Endothelial cell of umbilical vein (primary cell): ENCODE measurements around the gene STH. TPM values are rescaled to one million over a fixed set of nuclear protein-coding genes. Genes with fewer than 3 reads are reported as not detected.

Experiments
- BruUV-seq: library from RNA; stranded (reverse); fragments of 400-500 nt; replicated peaks from 2 replicates; lab custom pipeline; 2021; lab: Mats Ljungman, UMichigan
- CTCF ChIA-PET: fragments of 300-600, 350-600 bp; sonication (Branson Sonifier 250); formaldehyde crosslinking; loops from one replicate; lab custom pipeline; 2021; ENCODE audit warnings: antibody characterized with exemption, inconsistent platforms; lab: Charles Lee
- POLR2A ChIA-PET: fragments of 300-600, 350-600 bp; sonication (Branson Sonifier 250); formaldehyde crosslinking; loops from one replicate; lab custom pipeline; 2021; ENCODE audit warnings: antibody characterized with exemption, inconsistent platforms; lab: Charles Lee
- DNase-seq: peaks from one replicate; pipeline ENCODE4 v3.0.0-alpha.2; 2011; ENCODE audit warnings: low read depth, low spot score
- FAIRE-seq: peaks from 2 replicates; lab custom pipeline; 2011; peaks lifted over from hg19 to GRCh38; lab: Jason Lieb, UNC
- H2AFZ ChIP-seq: 2 replicates; pipeline ENCODE4 v1.6.0; 2012; ENCODE audit warnings: low read depth, low read length, control low read depth, inconsistent platforms
- H3K27ac ChIP-seq: 2 replicates; pipeline ENCODE4 v1.5.1; 2011; ENCODE audit warnings: low read depth, mild to moderate bottlenecking, control low read depth, low read length, moderate library complexity; ENCODE audit not compliant: insufficient read depth
- H3K27me3 ChIP-seq, 2 experiments: 2 replicates each; pipeline versions ENCODE4 v1.6.0 to v1.6.1; 2011; ENCODE audit warnings: low read length in 2 of 2, mixed read lengths in 1 of 2; ENCODE audit not compliant: control insufficient read depth in 2 of 2, insufficient read depth in 2 of 2
- H3K36me3 ChIP-seq, 2 experiments: 2 replicates in 1 of 2; 3 replicates in 1 of 2; pipeline ENCODE4 v1.5.1; 2011; ENCODE audit warnings: low read length in 2 of 2, mild to moderate bottlenecking in 1 of 2, moderate library complexity in 1 of 2; ENCODE audit not compliant: control insufficient read depth in 2 of 2, insufficient read depth in 2 of 2; ENCODE audit errors: extremely low read depth in 1 of 2
- H3K4me1 ChIP-seq: 3 replicates; pipeline ENCODE4 v1.5.1; 2011; ENCODE audit warnings: mild to moderate bottlenecking, low read length; ENCODE audit not compliant: control insufficient read depth, insufficient read depth; ENCODE audit errors: extremely low read depth
- H3K4me2 ChIP-seq: 2 replicates; pipeline ENCODE4 v1.6.1; 2011; ENCODE audit warnings: low read length, control low read depth, mixed read lengths; ENCODE audit not compliant: insufficient read depth
- H3K4me3 ChIP-seq, 3 experiments: fragments of 200-600 bp in 1 of 3; sonication (generic), shearing (Covaris generic) in 1 of 3; replicated peaks in 1 of 3; 2 replicates each; pipeline ENCODE4 v1.5.1; 2011 to 2016; ENCODE audit warnings: control low read depth in 3 of 3, low read length in 3 of 3, mild to moderate bottlenecking in 2 of 3, inconsistent platforms in 1 of 3, low read depth in 1 of 3, moderate library complexity in 1 of 3; ENCODE audit not compliant: insufficient read depth in 1 of 3
- H3K79me2 ChIP-seq: 2 replicates; pipeline ENCODE4 v1.6.0; 2012; ENCODE audit warnings: low read length, inconsistent platforms; ENCODE audit not compliant: control insufficient read depth, insufficient read depth
- H3K9ac ChIP-seq: replicated peaks from 2 replicates; pipeline ENCODE3; 2011; ENCODE audit warnings: low read length, control low read depth; ENCODE audit not compliant: insufficient read depth; ENCODE audit errors: extremely low read depth
- H3K9me1 ChIP-seq: replicated peaks from 3 replicates; pipeline ENCODE4 v1.6.0; 2011; ENCODE audit warnings: mild to moderate bottlenecking, low read length; ENCODE audit not compliant: control insufficient read depth, insufficient read depth; ENCODE audit errors: extremely low read depth
- H3K9me3 ChIP-seq: replicated peaks from 2 replicates; pipeline ENCODE4 v1.5.1; 2012; ENCODE audit warnings: low read length, inconsistent platforms; ENCODE audit not compliant: control insufficient read depth, insufficient read depth
- H4K20me1 ChIP-seq: replicated peaks from 2 replicates; pipeline ENCODE3; 2011; ENCODE audit warnings: mild to moderate bottlenecking, low read length; ENCODE audit not compliant: control insufficient read depth, insufficient read depth; ENCODE audit errors: extremely low read depth
- EZH2 ChIP-seq: IDR thresholded peaks from 2 replicates; pipeline ENCODE4 v1.6.1; 2012; ENCODE audit warnings: borderline replicate concordance, low read depth, mild to moderate bottlenecking, moderate library complexity, low read length, inconsistent platforms; ENCODE audit not compliant: severe bottlenecking
- FOS ChIP-seq: IDR thresholded peaks from 2 replicates; pipeline ENCODE4 v1.6.1; 2011; ENCODE audit warnings: mild to moderate bottlenecking, low read length, moderate library complexity, borderline replicate concordance; ENCODE audit not compliant: insufficient read depth
- GATA2 ChIP-seq: IDR thresholded peaks from 2 replicates; pipeline ENCODE4 v1.7.0; 2011; ENCODE audit warnings: low read depth, mild to moderate bottlenecking, moderate library complexity, mixed read lengths, low read length; ENCODE audit not compliant: insufficient read length, insufficient read depth
- JUN ChIP-seq: IDR thresholded peaks from 2 replicates; pipeline ENCODE4 v1.6.1; 2011; ENCODE audit warnings: borderline replicate concordance, low read depth; ENCODE audit not compliant: insufficient read length, insufficient read depth
- MAX ChIP-seq: IDR thresholded peaks from 2 replicates; pipeline ENCODE4 v1.6.1; 2011; ENCODE audit not compliant: insufficient read depth, insufficient read length
- MYC ChIP-seq: IDR thresholded peaks from one replicate; pipeline ENCODE4 v1.6.1; 2011; ENCODE audit warnings: mild to moderate bottlenecking, low read depth, low read length
- POLR2A ChIP-seq: IDR thresholded peaks from 2 replicates; pipeline ENCODE4 v1.6.1; 2012; ENCODE audit warnings: low read depth, mild to moderate bottlenecking, control low read depth, low read length
- POLR2AphosphoS5 ChIP-seq: IDR thresholded peaks from 2 replicates; pipeline ENCODE4 v1.6.1; 2012; ENCODE audit warnings: low read depth, mild to moderate bottlenecking, control low read depth, low read length, moderate library complexity; ENCODE audit not compliant: insufficient read depth
- dilution Hi-C: fragments of 300-500 bp; cut with MboI; formaldehyde crosslinking; loops from one replicate; pipeline ENCODE4 v1.15.0; 2019; ENCODE audit warnings: low sequenced_read_pairs; ENCODE audit not compliant: extremely low pct_ligation_motif_present
- intact Hi-C: fragments of 100-400 bp; cut with micrococcal nuclease; formaldehyde crosslinking; loops from one replicate; pipeline ENCODE4 v1.10.0; 2022
- polyA plus RNA-seq, 4 experiments: library from polyadenylated mRNA; depleted of rRNA in 3 of 4; stranded (reverse) in 3 of 4; unstranded in 1 of 4; fragments of >200 nt; gene quantifications; 2 replicates each; pipeline versions ENCODE4 v1.2.1 to v1.2.3, GENCODE V29; 2011 to 2012; ENCODE audit warnings: missing spikeins in 1 of 4
- total RNA-seq: library from RNA; stranded (reverse); gene quantifications from 2 replicates; pipeline ENCODE4 v1.2.3, GENCODE V29; 2021
- TF ChIP-seq, protein P1 (sequence below), 2 donors: IDR thresholded peaks; 1 replicate in 1 of 2; 2 replicates in 1 of 2; pipeline ENCODE4 v1.5.1; 2011; ENCODE audit warnings: low read length in 2 of 2, mild to moderate bottlenecking in 2 of 2, moderate library complexity in 2 of 2, control low read depth in 1 of 2, inconsistent platforms in 1 of 2, low read depth in 1 of 2; ENCODE audit not compliant: insufficient read depth in 1 of 2; ENCODE audit errors: extremely low read depth in 1 of 2

The STH gene
- total and polyA plus RNA-seq, 2 donors (not counting 3 experiments of a cell fraction or from before 2014, with no cell fraction given) = not detected

GRCh38 chr17:45973946-45974859, 24.8 kb upstream of the STH start:
- dilution Hi-C loops = no loop called here
- no peaks in the 10 kb centered on the region for H3K4me1 ChIP-seq

GRCh38 chr17:45974916-45975630, 24.0 kb upstream of the STH start:
- no peaks in the 10 kb centered on the region for H3K79me2 ChIP-seq
- dilution Hi-C loops (no loop called here), intact Hi-C loops (no loop called here)
- POLR2A ChIA-PET = no interaction called here
- TF ChIP-seq EZH2 (no peak), MAX (no peak), JUN (no peak), GATA2 (no peak), MYC (no peak), FOS (no peak), POLR2AphosphoS5 (no peak), POLR2A (no peak)
- TF ChIP-seq, protein P1, sequence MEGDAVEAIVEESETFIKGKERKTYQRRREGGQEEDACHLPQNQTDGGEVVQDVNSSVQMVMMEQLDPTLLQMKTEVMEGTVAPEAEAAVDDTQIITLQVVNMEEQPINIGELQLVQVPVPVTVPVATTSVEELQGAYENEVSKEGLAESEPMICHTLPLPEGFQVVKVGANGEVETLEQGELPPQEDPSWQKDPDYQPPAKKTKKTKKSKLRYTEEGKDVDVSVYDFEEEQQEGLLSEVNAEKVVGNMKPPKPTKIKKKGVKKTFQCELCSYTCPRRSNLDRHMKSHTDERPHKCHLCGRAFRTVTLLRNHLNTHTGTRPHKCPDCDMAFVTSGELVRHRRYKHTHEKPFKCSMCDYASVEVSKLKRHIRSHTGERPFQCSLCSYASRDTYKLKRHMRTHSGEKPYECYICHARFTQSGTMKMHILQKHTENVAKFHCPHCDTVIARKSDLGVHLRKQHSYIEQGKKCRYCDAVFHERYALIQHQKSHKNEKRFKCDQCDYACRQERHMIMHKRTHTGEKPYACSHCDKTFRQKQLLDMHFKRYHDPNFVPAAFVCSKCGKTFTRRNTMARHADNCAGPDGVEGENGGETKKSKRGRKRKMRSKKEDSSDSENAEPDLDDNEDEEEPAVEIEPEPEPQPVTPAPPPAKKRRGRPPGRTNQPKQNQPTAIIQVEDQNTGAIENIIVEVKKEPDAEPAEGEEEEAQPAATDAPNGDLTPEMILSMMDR (IDR thresholded peaks at IDR 0.05; ENCODE audit: extremely low read depth in 1 of 2, insufficient read depth in 1 of 2, low read depth in 1 of 2, low read length in 2 of 2) = no peak
- no peak overlapping the region for H3K9ac ChIP-seq
- H3K4me3 ChIP-seq = no peak overlapping the region
- no peaks in the 10 kb centered on the region for H4K20me1 ChIP-seq
- no peaks in the 10 kb centered on the region for H3K9me3 ChIP-seq
- no peak for DNase-seq
- no peak overlapping the region for H3K27ac ChIP-seq
- CTCF ChIA-PET = interaction anchor here (1.3 kb wide), 1 partner anchor 26 kb away, joined by 3 read pairs; no protein-coding TSS in a partner anchor
- no peak overlapping the region for H2AFZ ChIP-seq
- no peak for FAIRE-seq
- H3K27me3 ChIP-seq = peaks cover 0 to 5% of the 10 kb centered on the region in 2 experiments
- no peak overlapping the region for H3K4me2 ChIP-seq
- H3K4me1 ChIP-seq = no peaks in the 10 kb centered on the region
- no peaks in the 10 kb centered on the region for H3K9me1 ChIP-seq
- no TSS peak for BruUV-seq
- no peaks in the 10 kb centered on the region for H3K36me3 ChIP-seq

More at GRCh38 chr17:45973946-45974859, 24.8 kb upstream of the STH start:
- Histone ChIP-seq H4K20me1 (no peaks in the 10 kb centered on the region), H3K36me3 (no peaks in the 10 kb centered on the region), H2AFZ (no peak overlapping the region), H3K27ac (no peak overlapping the region), H3K9ac (no peak overlapping the region), H3K9me3 (no peaks in the 10 kb centered on the region), H3K79me2 (no peaks in the 10 kb centered on the region), H3K4me2 (no peak overlapping the region), H3K9me1 (no peaks in the 10 kb centered on the region), H3K4me3 (no peak overlapping the region), H3K27me3 (peaks cover 0 to 5% of the 10 kb centered on the region in 2 experiments)
- BruUV-seq = no TSS peak
- DNase-seq (no peak), FAIRE-seq (no peak)
- TF ChIP-seq POLR2AphosphoS5 (no peak), GATA2 (no peak), FOS (no peak), EZH2 (no peak)
- intact Hi-C loops = no loop called here
- ChIA-PET POLR2A (no interaction called here), CTCF (interaction anchor here (0.6 to 1.3 kb wide), 2 partner anchors 25 to 519 kb away, joined by 3 read pairs; no protein-coding TSS in a partner anchor)
